GM12878 (cell line): Measurements from ENCODE around the gene TM9SF2. TPM values are rescaled to one million over a fixed set of nuclear protein-coding genes. Genes with fewer than 3 reads are reported as not detected.

Experiments
- ATAC-seq: fragments of 200-7000 bp; cut with Tn5 transposase; 3 replicates; pipeline ENCODE4 v1.9.1; 2020; ENCODE audit warnings: mild to moderate bottlenecking, moderate library complexity
- BruUV-seq: library from RNA; stranded (reverse); fragments of 400-500 nt; replicated peaks from 2 replicates; lab custom pipeline; 2021; lab: Mats Ljungman, UMichigan
- CTCF ChIA-PET: fragments of 300-600 bp; sonication (Branson Sonifier 250); formaldehyde crosslinking; extraction: SDS; loops from one replicate; lab custom pipeline; 2021; ENCODE audit warnings: inconsistent platforms; lab: Yijun Ruan, JAX
- POLR2A ChIA-PET: fragments of 350-600 bp; formaldehyde crosslinking; extraction: SDS; loops from one replicate; lab custom pipeline; 2021; ENCODE audit warnings: inconsistent platforms; lab: Charles Lee
- RAD21 ChIA-PET: fragments of 300-600 bp; sonication (Branson Sonifier 250); formaldehyde crosslinking; loops from one replicate; lab custom pipeline; 2023; ENCODE audit warnings: antibody characterized with exemption; ENCODE audit not compliant: unreplicated experiment; lab: Charles Lee
- SMC1A ChIA-PET: fragments of 300-600 bp; sonication (Branson Sonifier 250); formaldehyde crosslinking; loops from one replicate; lab custom pipeline; 2023; ENCODE audit not compliant: unreplicated experiment, uncharacterized antibody; lab: Charles Lee
- DNase-seq: peaks from one replicate; pipeline ENCODE4 v3.0.0-alpha.2; 2011; ENCODE audit warnings: low read depth, low spot score
- FAIRE-seq: peaks from 3 replicates; lab custom pipeline; 2011; peaks lifted over from hg19 to GRCh38; lab: Jason Lieb, UNC
- H2AFZ ChIP-seq: 2 replicates; pipeline ENCODE4 v1.6.0; 2011; ENCODE audit warnings: low read depth, low read length, control low read depth; ENCODE audit not compliant: control insufficient read depth
- H3K27ac ChIP-seq: 2 replicates; pipeline ENCODE4 v1.5.1; 2011; ENCODE audit warnings: control low read depth; ENCODE audit not compliant: control insufficient read depth, insufficient read depth
- H3K27me3 ChIP-seq, 2 experiments: replicated peaks in 1 of 2; 2 replicates each; pipeline versions ENCODE4 v1.6.0 to v1.6.1; 2011; ENCODE audit warnings: low read length in 1 of 2; ENCODE audit not compliant: control insufficient read depth in 2 of 2, insufficient read depth in 2 of 2
- H3K36me3 ChIP-seq, 2 experiments: 2 replicates each; pipeline ENCODE4 v1.5.1; 2011; ENCODE audit warnings: low read length in 1 of 2; ENCODE audit not compliant: control insufficient read depth in 2 of 2, insufficient read depth in 2 of 2
- H3K4me1 ChIP-seq: 2 replicates; pipeline ENCODE4 v1.6.1; 2011; ENCODE audit warnings: mild to moderate bottlenecking, low read length, moderate library complexity, mixed read lengths; ENCODE audit not compliant: control insufficient read depth, insufficient read depth
- H3K4me2 ChIP-seq: 2 replicates; pipeline ENCODE4 v1.6.0; 2011; ENCODE audit warnings: control low read depth; ENCODE audit not compliant: control insufficient read depth, insufficient read depth
- H3K4me3 ChIP-seq: fragments of 200-600 bp; sonication (generic); 2 replicates; pipeline ENCODE4 v1.5.1; 2016
- H3K79me2 ChIP-seq: 2 replicates; pipeline ENCODE4 v1.6.0; 2011; ENCODE audit warnings: low read length; ENCODE audit not compliant: control insufficient read depth, insufficient read depth
- H3K9ac ChIP-seq: 2 replicates; pipeline ENCODE4 v1.8.0; 2011; ENCODE audit warnings: low read length, control low read depth, mixed read lengths; ENCODE audit not compliant: control insufficient read depth, insufficient read depth
- H3K9me3 ChIP-seq: replicated peaks from 3 replicates; pipeline ENCODE4 v1.5.1; 2011; ENCODE audit warnings: mild to moderate bottlenecking, low read length; ENCODE audit not compliant: control insufficient read depth, insufficient read depth
- H4K20me1 ChIP-seq: 2 replicates; pipeline ENCODE4 v1.6.0; 2011; ENCODE audit not compliant: control insufficient read depth, insufficient read depth
- MEF2B ChIP-seq: fragments of 450-650 bp; IDR thresholded peaks from 2 replicates; pipeline ENCODE4 v1.6.1; 2018; ENCODE audit warnings: mild to moderate bottlenecking, moderate library complexity; ENCODE audit not compliant: partially characterized antibody, poor library complexity, severe bottlenecking
- MYC ChIP-seq: IDR thresholded peaks from 2 replicates; pipeline ENCODE4 v1.6.1; 2011; ENCODE audit warnings: mild to moderate bottlenecking, low read length, moderate library complexity, inconsistent platforms; ENCODE audit not compliant: insufficient read depth, insufficient replicate concordance, insufficient read length, severe bottlenecking
- NBN ChIP-seq: fragments of 450-650 bp; IDR thresholded peaks from 2 replicates; pipeline ENCODE4 v1.6.1; 2016
- NR2C1 ChIP-seq: fragments of 450-650 bp; IDR thresholded peaks from 2 replicates; pipeline ENCODE4 v1.6.1; 2017; ENCODE audit warnings: antibody characterized with exemption, mild to moderate bottlenecking, moderate library complexity
- PAX5 ChIP-seq: IDR thresholded peaks from 2 replicates; pipeline ENCODE4 v1.6.1; 2011; ENCODE audit warnings: low read depth, low read length, borderline replicate concordance
- TARDBP ChIP-seq: IDR thresholded peaks from 2 replicates; pipeline ENCODE4 v1.6.1; 2016; ENCODE audit warnings: borderline replicate concordance
- YY1 ChIP-seq: IDR thresholded peaks from 2 replicates; pipeline ENCODE4 v1.6.1; 2011; ENCODE audit warnings: low read depth, mild to moderate bottlenecking, low read length
- WGBS: methylation state at CpG from one replicate; pipeline ENCODE4 v1.1.6; 2016; ENCODE audit warnings: low lambda C conversion rate; ENCODE audit not compliant: insufficient replicate concordance, insufficient coverage; ENCODE audit errors: missing lambda C conversion rate; 5-methylcytosine and 5-hydroxymethylcytosine counted together
- in situ Hi-C: fragments of 300-500 bp; cut with MboI; formaldehyde crosslinking; loops from 9 replicates; pipeline ENCODE4 v1.14.3; 2018; ENCODE audit warnings: mixed read lengths
- intact Hi-C: fragments of 100-400 bp; cut with micrococcal nuclease; formaldehyde crosslinking; loops from one replicate; pipeline ENCODE4 v1.14.2; 2022; ENCODE audit not compliant: unreplicated experiment
- polyA plus RNA-seq, 11 experiments: library from polyadenylated mRNA; depleted of rRNA in 4 of 11; unstranded in 6 of 11; stranded (reverse) in 5 of 11; fragments of >200 nt; fragmentation: Nextera tagmentation in 4 of 11; fragmentation: Illumina TruSeq in 1 of 11; extraction: Ambion mirVana in 4 of 11; extraction: Trizol in 1 of 11; gene quantifications; 1 replicate in 1 of 11; 2 replicates in 10 of 11; pipeline versions ENCODE4 v1.2.1 to v1.2.3, GENCODE V29; 2011 to 2016; ENCODE audit warnings: inconsistent platforms in 2 of 11, missing spikeins in 2 of 11, low read depth in 1 of 11
- total RNA-seq, 4 experiments: library from RNA; depleted of rRNA in 3 of 4; stranded (reverse); fragments of >200 nt in 3 of 4; fragmentation: Illumina TruSeq in 1 of 4; extraction: Trizol in 1 of 4; gene quantifications; 2 replicates each; pipeline versions ENCODE4 v1.2.1 to v1.2.3, GENCODE V29; 2013 to 2021

TM9SF2 gene
- total and polyA plus RNA-seq, 10 of the 15 experiments (the other 5 are each of a cell fraction or from before 2014, with no cell fraction given): 34.6 to 128 (median 79.2) TPM

GRCh38 chr13:99470027-99470426 is 31.2 kb upstream of the TM9SF2 start:
- RAD21 ChIA-PET: interaction anchor here (0.6 kb wide), 1 partner anchor 229 kb away, joined by 3 read pairs; no protein-coding TSS in a partner anchor
- Histone ChIP-seq H3K4me1 (no peaks in the 10 kb centered on the region), H3K79me2 (no peaks in the 10 kb centered on the region), H4K20me1 (no peaks in the 10 kb centered on the region), H3K36me3 (no peaks in the 10 kb centered on the region), H2AFZ (no peak overlapping the region), H3K27me3 (no peaks in the 10 kb centered on the region; a peak in 1 of 4 replicates), H3K9me3 (no peaks in the 10 kb centered on the region; the same call in 2 of the 3 replicates), H3K4me3 (no peak overlapping the region), H3K27ac (no peak overlapping the region), H3K9ac (no peak overlapping the region), H3K4me2 (no peak overlapping the region)
- CTCF ChIA-PET: no interaction called here
- ATAC-seq (no peak), FAIRE-seq (no peak), DNase-seq (no peak)
- intact Hi-C loops (no loop called here), in situ Hi-C loops (no loop called here)
- SMC1A ChIA-PET: interaction anchor here (1.0 kb wide), 1 partner anchor 32 kb away, joined by 4 read pairs; no protein-coding TSS in a partner anchor
- TF ChIP-seq NR2C1 (no peak), NBN (no peak), MEF2B (no peak), YY1 (no peak), PAX5 (no peak), TARDBP (no peak), MYC (no peak)
- POLR2A ChIA-PET: no interaction called here
- WGBS: 46% methylated on average over 4 of the region's 6 CpGs
- no TSS peak for BruUV-seq
